Body of pancreas (tissue), 4 donors: Measurements from ENCODE around the gene JAKMIP2.

ENCODE experiments used
- POLR2A ChIP-seq, 3 donors: fragments of 450-650 bp; IDR thresholded peaks; one replicate each; pipeline ENCODE4 v1.6.1; 2016; ENCODE audit warnings: antibody characterized with exemption in 3 of 3, mild to moderate bottlenecking in 2 of 3
- TF ChIP-seq, protein P1 (sequence below), 7 experiments: fragments of 450-650 bp in 4 of 7; fragments of 200-600 bp in 3 of 7; sonication (generic) in 3 of 7; IDR thresholded peaks; one replicate each; pipeline ENCODE4 v1.5.1; 2016 to 2019; ENCODE audit warnings: antibody characterized with exemption in 7 of 7

DNA sequence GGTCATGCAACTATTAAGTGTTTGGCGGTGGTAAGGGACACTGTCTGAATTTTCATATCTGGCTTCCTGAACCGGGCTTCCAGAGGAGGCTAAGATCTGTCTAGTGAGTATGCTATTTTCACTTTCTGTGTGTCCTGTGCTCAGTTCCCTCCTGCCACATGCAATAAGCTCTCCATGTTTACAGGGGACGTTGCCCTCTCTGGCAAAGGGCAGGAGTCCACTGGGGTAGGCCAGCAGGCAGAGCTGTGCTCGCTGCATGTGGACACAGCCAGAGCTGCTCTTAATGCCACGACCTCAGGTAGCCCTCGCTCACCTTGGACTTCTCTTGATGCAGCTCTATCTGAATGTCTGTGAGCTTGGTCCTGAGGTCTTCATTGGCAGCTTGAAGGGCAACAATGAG, 111.2 kb downstream of the JAKMIP2 start:
- TF ChIP-seq, protein P1, sequence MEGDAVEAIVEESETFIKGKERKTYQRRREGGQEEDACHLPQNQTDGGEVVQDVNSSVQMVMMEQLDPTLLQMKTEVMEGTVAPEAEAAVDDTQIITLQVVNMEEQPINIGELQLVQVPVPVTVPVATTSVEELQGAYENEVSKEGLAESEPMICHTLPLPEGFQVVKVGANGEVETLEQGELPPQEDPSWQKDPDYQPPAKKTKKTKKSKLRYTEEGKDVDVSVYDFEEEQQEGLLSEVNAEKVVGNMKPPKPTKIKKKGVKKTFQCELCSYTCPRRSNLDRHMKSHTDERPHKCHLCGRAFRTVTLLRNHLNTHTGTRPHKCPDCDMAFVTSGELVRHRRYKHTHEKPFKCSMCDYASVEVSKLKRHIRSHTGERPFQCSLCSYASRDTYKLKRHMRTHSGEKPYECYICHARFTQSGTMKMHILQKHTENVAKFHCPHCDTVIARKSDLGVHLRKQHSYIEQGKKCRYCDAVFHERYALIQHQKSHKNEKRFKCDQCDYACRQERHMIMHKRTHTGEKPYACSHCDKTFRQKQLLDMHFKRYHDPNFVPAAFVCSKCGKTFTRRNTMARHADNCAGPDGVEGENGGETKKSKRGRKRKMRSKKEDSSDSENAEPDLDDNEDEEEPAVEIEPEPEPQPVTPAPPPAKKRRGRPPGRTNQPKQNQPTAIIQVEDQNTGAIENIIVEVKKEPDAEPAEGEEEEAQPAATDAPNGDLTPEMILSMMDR (IDR thresholded peaks at IDR 0.05): no peak
- TF ChIP-seq POLR2A (IDR thresholded peaks at IDR 0.05): no peak
